Mesenchymal stem cell (in vitro differentiated cells and primary cell): ENCODE data around the gene DTNBP1.

ENCODE experiments used
- DNase-seq: peaks from one replicate; pipeline ENCODE4 v3.0.0-alpha.2; 2013
- H2AFZ ChIP-seq: one replicate; pipeline ENCODE4 v1.6.1; 2013; ENCODE audit warnings: low read depth, mild to moderate bottlenecking, control low read depth, inconsistent platforms, low read length, moderate library complexity
- H2AK5ac ChIP-seq: 2 replicates; pipeline ENCODE4 v1.6.1; 2013; ENCODE audit warnings: low read length, moderate library complexity, mild to moderate bottlenecking, inconsistent platforms; ENCODE audit not compliant: severe bottlenecking
- H2BK120ac ChIP-seq: one replicate; pipeline ENCODE4 v1.6.1; 2013; ENCODE audit warnings: low read depth, mild to moderate bottlenecking, inconsistent platforms, low read length, moderate library complexity
- H2BK12ac ChIP-seq, 2 experiments: one replicate each; pipeline ENCODE4 v1.6.1; 2013; ENCODE audit warnings: inconsistent platforms in 2 of 2, low read length in 2 of 2, mild to moderate bottlenecking in 2 of 2, moderate library complexity in 2 of 2, control low read depth in 1 of 2
- H2BK15ac ChIP-seq: one replicate; pipeline ENCODE4 v1.6.1; 2013; ENCODE audit warnings: mild to moderate bottlenecking, low read depth, inconsistent platforms; ENCODE audit not compliant: poor library complexity, severe bottlenecking
- H2BK5ac ChIP-seq: 2 replicates; pipeline ENCODE4 v1.6.1; 2013; ENCODE audit warnings: low read depth, mild to moderate bottlenecking, low read length, control low read depth, inconsistent platforms; ENCODE audit not compliant: poor library complexity, severe bottlenecking
- H3K14ac ChIP-seq, 2 experiments: one replicate each; pipeline ENCODE4 v1.6.1; 2013; ENCODE audit warnings: inconsistent platforms in 2 of 2, low read length in 2 of 2, control low read depth in 1 of 2, mild to moderate bottlenecking in 1 of 2, moderate library complexity in 1 of 2
- H3K18ac ChIP-seq, 2 experiments: one replicate each; pipeline ENCODE4 v1.6.1; 2013; ENCODE audit warnings: inconsistent platforms in 2 of 2, low read length in 2 of 2, control low read depth in 1 of 2, low read depth in 1 of 2, mild to moderate bottlenecking in 1 of 2
- H3K23ac ChIP-seq, 2 experiments: one replicate each; pipeline ENCODE4 v1.6.1; 2013; ENCODE audit warnings: inconsistent platforms in 2 of 2, low read length in 2 of 2, mild to moderate bottlenecking in 2 of 2, moderate library complexity in 2 of 2, control low read depth in 1 of 2
- H3K27ac ChIP-seq: 2 replicates; pipeline ENCODE4 v1.5.1; 2013; ENCODE audit warnings: mild to moderate bottlenecking, moderate library complexity, low read length, control low read depth, inconsistent platforms; ENCODE audit not compliant: poor library complexity, severe bottlenecking
- H3K27me3 ChIP-seq, 2 experiments: 2 replicates each; pipeline versions ENCODE4 v1.6.1 to v1.7.0; 2013; ENCODE audit warnings: low read length in 2 of 2, mild to moderate bottlenecking in 2 of 2, moderate library complexity in 2 of 2, control low read depth in 1 of 2, inconsistent platforms in 1 of 2; ENCODE audit not compliant: control insufficient read depth in 1 of 2, insufficient read depth in 1 of 2
- H3K36me3 ChIP-seq, 2 experiments: 2 replicates each; pipeline versions ENCODE4 v1.6.1 to v1.7.0; 2013; ENCODE audit warnings: low read length in 2 of 2, control low read depth in 1 of 2, inconsistent platforms in 1 of 2, low read depth in 1 of 2, mild to moderate bottlenecking in 1 of 2; ENCODE audit not compliant: insufficient read depth in 2 of 2, control insufficient read depth in 1 of 2
- H3K4ac ChIP-seq, 2 experiments: one replicate each; pipeline ENCODE4 v1.6.1; 2013; ENCODE audit warnings: inconsistent platforms in 2 of 2, low read length in 2 of 2, mild to moderate bottlenecking in 2 of 2, moderate library complexity in 2 of 2, control low read depth in 1 of 2, low read depth in 1 of 2
- H3K4me1 ChIP-seq: 2 replicates; pipeline ENCODE4 v1.6.1; 2013; ENCODE audit warnings: low read depth, low read length, control low read depth; ENCODE audit not compliant: control insufficient read depth, insufficient read depth
- H3K4me2 ChIP-seq: 2 replicates; pipeline ENCODE4 v1.6.1; 2013; ENCODE audit warnings: low read length, mild to moderate bottlenecking, inconsistent platforms; ENCODE audit not compliant: poor library complexity, severe bottlenecking
- H3K4me3 ChIP-seq, 2 experiments: 2 replicates each; pipeline versions ENCODE4 v1.5.1 to v1.7.0; 2013; ENCODE audit warnings: low read length in 2 of 2, mild to moderate bottlenecking in 2 of 2, control low read depth in 1 of 2, low read depth in 1 of 2; ENCODE audit not compliant: insufficient read depth in 1 of 2
- H3K79me1 ChIP-seq: replicated peaks from 2 replicates; pipeline ENCODE4 v1.6.1; 2013; ENCODE audit warnings: mild to moderate bottlenecking, control low read depth, low read length, inconsistent platforms; ENCODE audit not compliant: poor library complexity, severe bottlenecking
- H3K9ac ChIP-seq: 2 replicates; pipeline ENCODE4 v1.7.0; 2013; ENCODE audit warnings: mild to moderate bottlenecking, low read length, moderate library complexity
- H3K9me3 ChIP-seq: 2 replicates; pipeline ENCODE4 v1.7.0; 2013; ENCODE audit warnings: mild to moderate bottlenecking, low read length; ENCODE audit not compliant: control insufficient read depth
- H4K8ac ChIP-seq: one replicate; pipeline ENCODE4 v1.6.1; 2013; ENCODE audit warnings: inconsistent platforms, mild to moderate bottlenecking, low read length, moderate library complexity
- H4K91ac ChIP-seq: one replicate; pipeline ENCODE4 v1.6.1; 2013; ENCODE audit warnings: mild to moderate bottlenecking, low read length, inconsistent platforms
- WGBS: methylation state at CpG from one replicate; pipeline ENCODE4 v1.1.7; 2013; ENCODE audit warnings: mixed read lengths; 5-methylcytosine and 5-hydroxymethylcytosine counted together

DTNBP1 gene

GRCh38 chr6:15586503-15586902 is 76.3 kb downstream of the DTNBP1 start:
- Histone ChIP-seq H3K4me2 (no peak overlapping the region), H3K4me1 (no peaks in the 10 kb centered on the region), H3K27ac (no peak overlapping the region), H2BK120ac (no peak overlapping the region), H2BK12ac (no peak overlapping the region), H2AK5ac (no peak overlapping the region), H3K9ac (no peak overlapping the region), H3K4ac (no peak overlapping the region), H4K8ac (no peak overlapping the region), H2BK15ac (no peak overlapping the region), H3K36me3 (no peaks in the 10 kb centered on the region), H3K27me3 (no peaks in the 10 kb centered on the region), H2BK5ac (no peak overlapping the region), H3K79me1 (peaks cover 14% of the 10 kb centered on the region), H3K9me3 (no peaks in the 10 kb centered on the region), H4K91ac (no peak overlapping the region), H3K18ac (peak overlapping the region in 1 of 2 experiments; percentile 48), H3K14ac (no peak overlapping the region), H3K23ac (no peak overlapping the region), H3K4me3 (no peak overlapping the region), H2AFZ (no peak overlapping the region)
- DNase-seq: no peak

GRCh38 chr6:15585760-15586214 is 77.0 kb downstream of the DTNBP1 start:
- Histone ChIP-seq H2BK5ac (no peak overlapping the region), H3K27me3 (no peaks in the 10 kb centered on the region), H3K4me2 (no peak overlapping the region), H3K23ac (no peak overlapping the region), H2BK120ac (no peak overlapping the region), H2AFZ (no peak overlapping the region), H3K79me1 (peaks cover 15% of the 10 kb centered on the region), H3K4ac (no peak overlapping the region), H3K4me3 (no peak overlapping the region), H3K18ac (no peak overlapping the region), H3K4me1 (no peaks in the 10 kb centered on the region), H3K36me3 (no peaks in the 10 kb centered on the region), H2BK12ac (no peak overlapping the region), H3K27ac (no peak overlapping the region), H3K9ac (no peak overlapping the region), H2BK15ac (no peak overlapping the region), H3K14ac (no peak overlapping the region), H3K9me3 (no peaks in the 10 kb centered on the region), H2AK5ac (no peak overlapping the region), H4K91ac (no peak overlapping the region), H4K8ac (no peak overlapping the region)
- 88% methylated on average over 2 of the region's 2 CpGs for WGBS
- no peak for DNase-seq

- H2BK5ac ChIP-seq: no peak overlapping the region
- no peak overlapping the region for H3K27ac ChIP-seq
- peaks cover 3% of the 10 kb centered on the region for H3K4me1 ChIP-seq
- H3K9ac ChIP-seq: no peak overlapping the region
- H2BK15ac ChIP-seq: no peak overlapping the region
- H3K4ac ChIP-seq: no peak overlapping the region
- no peak overlapping the region for H3K23ac ChIP-seq
- no peak overlapping the region for H4K91ac ChIP-seq
- no peak overlapping the region for H2AK5ac ChIP-seq
- no peak for DNase-seq
- H3K36me3 ChIP-seq: no peaks in the 10 kb centered on the region
- no peak overlapping the region for H3K4me3 ChIP-seq
- H3K4me2 ChIP-seq: no peak overlapping the region
- no peak overlapping the region for H2BK12ac ChIP-seq
- no peaks in the 10 kb centered on the region for H3K9me3 ChIP-seq
- H2AFZ ChIP-seq: no peak overlapping the region
- H4K8ac ChIP-seq: no peak overlapping the region
- peaks cover 15% of the 10 kb centered on the region for H3K79me1 ChIP-seq
- H3K18ac ChIP-seq: no peak overlapping the region
- no CpG with 5 or more reads among the region's 1 CpG for WGBS
- H3K27me3 ChIP-seq: no peaks in the 10 kb centered on the region
- H2BK120ac ChIP-seq: no peak overlapping the region
- H3K14ac ChIP-seq: no peak overlapping the region
Measured at GRCh38 chr6:15582499-15582898, 80.3 kb downstream of the DTNBP1 start.

GRCh38 chr6:15581751-15582150 is 81.1 kb downstream of the DTNBP1 start:
- Histone ChIP-seq H2AFZ (no peak overlapping the region), H3K4me3 (no peak overlapping the region), H3K23ac (no peak overlapping the region), H3K4ac (no peak overlapping the region), H2BK15ac (no peak overlapping the region), H2AK5ac (no peak overlapping the region), H2BK120ac (no peak overlapping the region), H3K79me1 (peaks cover 18% of the 10 kb centered on the region), H3K4me1 (peaks cover 3% of the 10 kb centered on the region), H2BK5ac (no peak overlapping the region), H3K27ac (no peak overlapping the region), H3K27me3 (no peaks in the 10 kb centered on the region), H3K18ac (no peak overlapping the region), H3K4me2 (no peak overlapping the region), H2BK12ac (no peak overlapping the region), H4K91ac (no peak overlapping the region), H3K9ac (no peak overlapping the region), H3K36me3 (no peaks in the 10 kb centered on the region), H4K8ac (no peak overlapping the region), H3K9me3 (no peaks in the 10 kb centered on the region), H3K14ac (no peak overlapping the region)
- WGBS: 100% methylated on average over 3 of the region's 4 CpGs
- DNase-seq: no peak
